Limb (tissue), 2 donors: Measurements from ENCODE around the gene ARL8B.
"Not testable (repeated sequence)": the region's sequence is repeated elsewhere in the genome, so short reads cannot be mapped to it uniquely, and the experiment has no call there.

Experiments used
- DNase-seq, 2 donors: peaks; one replicate each; pipeline ENCODE4 v3.0.0-alpha.2; 2016; ENCODE audit errors: extremely low spot score in 2 of 2

Gene ARL8B

GRCh38 chr3:5110337-5110736 lies 11.8 kb upstream of the ARL8B start:
- no peak for DNase-seq

GRCh38 chr3:5112043-5112442 lies 10.0 kb upstream of the ARL8B start:
- DNase-seq, result no peak

GRCh38 chr3:5113726-5114125 lies 8.4 kb upstream of the ARL8B start:
- not testable (repeated sequence) for DNase-seq

- no peak for DNase-seq
These were observed 6.5 kb upstream of the ARL8B start for GRCh38 chr3:5115506-5116162.

- DNase-seq, result no peak
These were observed 5.6 kb upstream of the ARL8B start for GRCh38 chr3:5116538-5116937.

- DNase-seq, result no peak
These were observed 1.6 kb upstream of the ARL8B start for GRCh38 chr3:5120446-5120845.

- DNase-seq, result peak in 1 of 2 donors; percentile 66
These were observed 932 bp downstream of the ARL8B start for GRCh38 chr3:5122741-5123706.

GRCh38 chr3:5123937-5124336 lies 1.8 kb downstream of the ARL8B start:
- DNase-seq, result no peak

- no peak for DNase-seq
These were observed 4.5 kb downstream of the ARL8B start for GRCh38 chr3:5126586-5126985.

GRCh38 chr3:5128849-5129248 lies 6.8 kb downstream of the ARL8B start:
- no peak for DNase-seq

- DNase-seq, result no peak
These were observed 11.3 kb downstream of the ARL8B start for GRCh38 chr3:5133239-5134018.

- no peak for DNase-seq
These were observed 11.9 kb downstream of the ARL8B start for GRCh38 chr3:5134019-5134391.

- no peak for DNase-seq
These were observed 12.4 kb downstream of the ARL8B start for GRCh38 chr3:5134499-5134898.

- DNase-seq, result no peak
These were observed 14.3 kb downstream of the ARL8B start for GRCh38 chr3:5136211-5136918.

- DNase-seq, result no peak
These were observed 14.9 kb downstream of the ARL8B start for GRCh38 chr3:5136919-5137429.

- DNase-seq, result no peak
These were observed 16.3 kb downstream of the ARL8B start for GRCh38 chr3:5138214-5138981.

GRCh38 chr3:5140230-5140621 lies 18.1 kb downstream of the ARL8B start:
- DNase-seq, result no peak

GRCh38 chr3:5140839-5141238 lies 18.7 kb downstream of the ARL8B start:
- DNase-seq, result no peak

- no peak for DNase-seq
These were observed 19.7 kb downstream of the ARL8B start for GRCh38 chr3:5141760-5142159.

- DNase-seq, result no peak
These were observed 21.4 kb downstream of the ARL8B start for GRCh38 chr3:5143464-5143863.
